Breast epithelium (tissue), 4 donors: ENCODE measurements around the gene MMP11. TPM values are rescaled to one million over a fixed set of nuclear protein-coding genes. Genes with fewer than 3 reads are reported as not detected.
A peak's percentile ranks its signal among the peaks of the same experiment; 100 is the strongest.

Experiments
- DNase-seq, 2 donors: peaks; one replicate each; pipeline ENCODE4 v3.0.0-alpha.2; 2019; ENCODE audit warnings: low spot score in 2 of 2
- H3K27ac ChIP-seq, 2 donors: fragments of 200-600 bp; sonication (generic) in 1 of 2; one replicate each; pipeline ENCODE4 v1.5.1; 2016 to 2019; ENCODE audit warnings: mild to moderate bottlenecking in 1 of 2
- H3K27me3 ChIP-seq, 2 donors: fragments of 200-600 bp; sonication (generic) in 1 of 2; one replicate each; pipeline versions ENCODE4 v1.5.1 to v1.6.0; 2017 to 2019; ENCODE audit warnings: control low read depth in 1 of 2, mild to moderate bottlenecking in 1 of 2
- H3K36me3 ChIP-seq: fragments of 200-600 bp; one replicate; pipeline ENCODE4 v1.5.1; 2019
- H3K4me1 ChIP-seq, 2 donors: fragments of 200-600 bp; sonication (generic); one replicate each; pipeline ENCODE4 v1.5.1; 2016 to 2019; ENCODE audit warnings: control low read depth in 1 of 2
- H3K4me3 ChIP-seq, 3 donors: fragments of 200-600 bp; sonication (generic); 1 replicate in 2 of 3; 2 replicates in 1 of 3; pipeline ENCODE4 v1.5.1; 2016 to 2019; ENCODE audit warnings: mild to moderate bottlenecking in 3 of 3, moderate library complexity in 2 of 3
- H3K9me3 ChIP-seq, 2 donors: fragments of 200-600 bp; sonication (generic) in 1 of 2; one replicate each; pipeline ENCODE4 v1.5.1; 2016 to 2019; ENCODE audit warnings: control low read depth in 1 of 2
- POLR2A ChIP-seq: fragments of 450-650 bp; IDR thresholded peaks from one replicate; pipeline ENCODE4 v1.6.1; 2016; ENCODE audit warnings: antibody characterized with exemption, mild to moderate bottlenecking, moderate library complexity
- POLR2AphosphoS5 ChIP-seq, 3 donors: sonication (generic); formaldehyde crosslinking; IDR thresholded peaks; one replicate each; pipeline ENCODE4 v1.6.1; 2017; ENCODE audit warnings: antibody characterized with exemption in 3 of 3
- intact Hi-C: fragments of 100-400 bp; cut with DNase I; formaldehyde crosslinking; loops from one replicate; pipeline ENCODE4 v1.15.1; 2023; ENCODE audit warnings: low total_unique reads
- total RNA-seq, 3 donors: library from RNA; depleted of rRNA; stranded (reverse); fragments of >200 nt; gene quantifications; one replicate each; pipeline ENCODE4 v1.1.0, GENCODE V29; 2016
- TF ChIP-seq, protein P1 (sequence below), 3 donors: fragments of 450-650 bp; IDR thresholded peaks; one replicate each; pipeline ENCODE4 v1.5.1; 2016 to 2017; ENCODE audit warnings: antibody characterized with exemption in 3 of 3, mild to moderate bottlenecking in 3 of 3, moderate library complexity in 3 of 3

MMP11 gene
- total RNA-seq, 3 donors from 2014 or later: 1.9 to 6.2 (median 4.8) TPM

DNA sequence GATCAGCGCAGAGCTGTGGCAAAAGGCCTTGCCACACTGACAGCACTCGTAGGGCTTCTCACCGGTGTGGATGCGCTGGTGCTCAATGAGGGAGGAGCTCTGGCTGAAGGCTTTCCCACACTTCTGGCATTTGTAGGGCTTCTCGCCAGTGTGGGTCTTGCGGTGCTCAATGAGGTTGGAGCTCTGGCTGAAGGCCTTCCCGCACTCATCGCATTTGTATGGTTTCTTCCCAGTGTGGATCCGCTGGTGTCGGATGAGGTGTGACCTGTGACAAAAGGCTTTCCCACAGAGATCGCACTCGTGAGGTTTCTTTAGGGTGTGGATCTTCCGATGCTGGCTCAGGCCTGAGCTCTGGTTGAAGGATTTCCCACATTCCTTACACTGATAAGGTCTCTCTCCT, 28.6 kb upstream of the MMP11 start:
- no peaks in the 10 kb centered on the region for H3K27me3 ChIP-seq
- H3K36me3 ChIP-seq: peaks cover 5% of the 10 kb centered on the region
- intact Hi-C loops: no loop called here
- no peaks in the 10 kb centered on the region for H3K9me3 ChIP-seq
- H3K4me3 ChIP-seq: no peak overlapping the region
- no peak for DNase-seq
- H3K27ac ChIP-seq: no peak overlapping the region
- TF ChIP-seq, protein P1, sequence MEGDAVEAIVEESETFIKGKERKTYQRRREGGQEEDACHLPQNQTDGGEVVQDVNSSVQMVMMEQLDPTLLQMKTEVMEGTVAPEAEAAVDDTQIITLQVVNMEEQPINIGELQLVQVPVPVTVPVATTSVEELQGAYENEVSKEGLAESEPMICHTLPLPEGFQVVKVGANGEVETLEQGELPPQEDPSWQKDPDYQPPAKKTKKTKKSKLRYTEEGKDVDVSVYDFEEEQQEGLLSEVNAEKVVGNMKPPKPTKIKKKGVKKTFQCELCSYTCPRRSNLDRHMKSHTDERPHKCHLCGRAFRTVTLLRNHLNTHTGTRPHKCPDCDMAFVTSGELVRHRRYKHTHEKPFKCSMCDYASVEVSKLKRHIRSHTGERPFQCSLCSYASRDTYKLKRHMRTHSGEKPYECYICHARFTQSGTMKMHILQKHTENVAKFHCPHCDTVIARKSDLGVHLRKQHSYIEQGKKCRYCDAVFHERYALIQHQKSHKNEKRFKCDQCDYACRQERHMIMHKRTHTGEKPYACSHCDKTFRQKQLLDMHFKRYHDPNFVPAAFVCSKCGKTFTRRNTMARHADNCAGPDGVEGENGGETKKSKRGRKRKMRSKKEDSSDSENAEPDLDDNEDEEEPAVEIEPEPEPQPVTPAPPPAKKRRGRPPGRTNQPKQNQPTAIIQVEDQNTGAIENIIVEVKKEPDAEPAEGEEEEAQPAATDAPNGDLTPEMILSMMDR (IDR thresholded peaks at IDR 0.05): no peak
- TF ChIP-seq POLR2A: no peak
- TF ChIP-seq POLR2AphosphoS5 (IDR thresholded peaks at IDR 0.05): no peak
- no peaks in the 10 kb centered on the region for H3K4me1 ChIP-seq

DNA sequence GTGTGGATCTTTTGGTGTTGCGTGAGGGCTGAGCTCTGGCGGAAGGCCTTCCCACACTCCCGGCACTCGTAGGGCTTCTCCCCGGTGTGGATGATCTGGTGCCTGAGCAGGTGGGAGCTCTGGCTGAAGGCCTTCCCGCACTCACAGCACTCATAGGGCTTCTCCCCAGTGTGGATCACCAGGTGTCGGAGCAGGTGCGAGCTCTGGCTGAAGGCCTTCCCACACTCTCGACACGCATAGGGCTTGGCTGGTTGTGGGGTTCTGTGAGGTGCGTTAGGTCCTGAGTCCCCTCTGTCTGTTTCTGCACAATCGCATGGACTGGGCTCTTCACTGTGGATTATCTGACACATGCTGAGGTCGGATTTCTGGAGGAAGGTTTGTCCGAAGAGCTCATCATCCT, 28.2 kb upstream of the MMP11 start:
- no peak overlapping the region for H3K27ac ChIP-seq
- no peaks in the 10 kb centered on the region for H3K4me1 ChIP-seq
- peaks cover 5% of the 10 kb centered on the region for H3K36me3 ChIP-seq
- H3K9me3 ChIP-seq: no peaks in the 10 kb centered on the region
- no peak overlapping the region for H3K4me3 ChIP-seq
- H3K27me3 ChIP-seq: no peaks in the 10 kb centered on the region
- TF ChIP-seq, protein P1 (IDR thresholded peaks at IDR 0.05): no peak
- TF ChIP-seq POLR2A (no peak), POLR2AphosphoS5 (IDR thresholded peaks at IDR 0.05) (no peak)
- intact Hi-C loops: no loop called here
- no peak for DNase-seq

DNA sequence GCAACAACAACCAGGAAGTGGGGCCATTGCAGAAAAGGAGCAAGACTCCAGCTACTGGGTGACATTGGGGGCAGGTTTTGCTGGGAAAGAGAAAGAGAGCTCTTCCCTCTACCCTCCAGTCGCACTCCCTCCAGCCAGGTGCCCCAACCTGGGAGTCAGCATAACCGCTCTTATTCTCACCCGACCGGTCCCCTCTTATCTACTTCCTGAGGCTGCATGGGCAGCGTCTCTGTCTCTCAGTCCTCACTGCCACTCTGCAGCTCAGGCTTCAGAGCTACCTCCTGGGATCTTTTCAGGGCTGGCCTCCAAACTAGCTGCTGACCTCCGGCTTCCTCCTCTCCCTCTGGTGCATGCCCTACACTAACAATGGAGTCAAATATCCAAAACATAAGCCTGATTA, 26.9 kb upstream of the MMP11 start:
- Histone ChIP-seq H3K27ac (no peak overlapping the region), H3K4me1 (no peaks in the 10 kb centered on the region), H3K4me3 (no peak overlapping the region), H3K27me3 (no peaks in the 10 kb centered on the region), H3K36me3 (peaks cover 5% of the 10 kb centered on the region), H3K9me3 (no peaks in the 10 kb centered on the region)
- TF ChIP-seq POLR2AphosphoS5 (IDR thresholded peaks at IDR 0.05) (no peak), POLR2A (no peak)
- TF ChIP-seq, protein P1 (IDR thresholded peaks at IDR 0.05): no peak
- intact Hi-C loops: no loop called here
- DNase-seq: no peak

DNA sequence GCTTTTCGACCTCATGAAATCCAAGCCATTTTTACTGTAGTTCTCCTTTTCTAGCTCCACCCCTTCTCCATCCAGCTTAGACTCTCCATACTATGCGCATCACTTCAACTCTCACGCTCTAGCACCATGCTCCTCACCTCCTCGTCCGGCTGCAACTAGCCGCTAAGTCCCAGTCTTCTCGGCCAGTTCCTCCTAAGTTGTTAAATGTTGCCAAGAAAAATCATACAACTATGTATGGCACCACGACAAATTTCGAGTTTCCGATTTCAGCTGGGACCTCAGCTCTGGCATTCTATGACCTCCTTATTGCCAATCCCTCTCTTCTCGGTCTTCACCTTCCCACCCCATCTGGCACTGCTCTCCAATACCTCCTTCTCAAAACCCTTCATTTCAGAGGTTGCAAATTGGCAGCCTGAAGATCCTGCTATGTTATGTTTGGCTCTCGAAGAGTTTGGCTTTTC, 22.8 kb upstream of the MMP11 start:
- intact Hi-C loops: no loop called here
- DNase-seq: no peak
- Histone ChIP-seq H3K27ac (peak overlapping the region; percentile 95), H3K4me3 (peak overlapping the region; percentile 64 to 83 (median 73)), H3K4me1 (no peaks in the 10 kb centered on the region), H3K27me3 (no peaks in the 10 kb centered on the region), H3K36me3 (no peaks in the 10 kb centered on the region), H3K9me3 (no peaks in the 10 kb centered on the region)
- TF ChIP-seq POLR2A: no peak
- no peak for TF ChIP-seq POLR2AphosphoS5 (IDR thresholded peaks at IDR 0.05)
- TF ChIP-seq, protein P1 (IDR thresholded peaks at IDR 0.05): no peak

DNA sequence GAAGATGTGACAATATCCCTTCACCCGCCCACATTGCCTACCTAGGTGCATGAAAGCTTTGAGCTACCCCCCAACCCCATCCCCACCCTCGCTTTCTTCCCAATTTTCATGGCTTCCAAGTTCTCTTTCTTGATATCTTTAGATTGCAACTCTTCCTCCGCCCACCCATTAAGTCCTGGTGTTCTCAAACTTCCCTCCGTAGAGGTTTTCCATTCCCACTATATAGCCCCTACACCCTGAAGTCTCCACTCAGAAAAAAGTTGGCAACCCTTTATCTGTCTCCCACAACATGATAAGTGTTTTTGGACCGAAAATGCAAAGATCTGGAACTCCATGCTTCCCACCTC, 22.3 kb upstream of the MMP11 start:
- intact Hi-C loops: no loop called here
- no peak for DNase-seq
- Histone ChIP-seq H3K4me3 (peak overlapping the region; percentile 64 to 83 (median 73)), H3K36me3 (no peaks in the 10 kb centered on the region), H3K27me3 (no peaks in the 10 kb centered on the region), H3K27ac (peak overlapping the region; percentile 95), H3K9me3 (no peaks in the 10 kb centered on the region), H3K4me1 (no peaks in the 10 kb centered on the region)
- TF ChIP-seq, protein P1 (IDR thresholded peaks at IDR 0.05): no peak
